GM19240 (cell line): ENCODE data around the gene NRP1.

ENCODE experiments used
- DNase-seq: peaks from one replicate; pipeline ENCODE4 v3.0.0; 2011; ENCODE audit warnings: low spot score; ENCODE audit not compliant: insufficient read length

Gene NRP1

DNA sequence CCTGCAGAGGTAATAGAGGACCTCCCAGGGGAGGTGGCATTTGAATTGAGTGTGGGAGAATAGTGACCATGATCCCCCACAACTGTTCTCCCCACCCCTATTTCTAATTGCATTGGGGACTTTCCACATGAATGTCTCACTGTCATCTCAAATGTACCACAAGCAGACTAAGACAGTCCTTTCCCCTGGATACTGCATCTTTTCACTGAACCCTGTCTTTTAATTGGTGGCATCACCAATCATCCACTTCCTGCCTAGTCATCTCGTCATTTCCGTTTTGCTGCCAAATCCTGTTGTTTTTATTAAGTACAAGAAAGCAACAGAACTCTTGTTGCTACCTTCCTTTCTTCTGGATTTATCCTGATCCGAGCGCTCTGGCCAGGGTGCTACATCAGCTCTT lies 120.3 kb downstream of the NRP1 start:
- no peak for DNase-seq

DNA sequence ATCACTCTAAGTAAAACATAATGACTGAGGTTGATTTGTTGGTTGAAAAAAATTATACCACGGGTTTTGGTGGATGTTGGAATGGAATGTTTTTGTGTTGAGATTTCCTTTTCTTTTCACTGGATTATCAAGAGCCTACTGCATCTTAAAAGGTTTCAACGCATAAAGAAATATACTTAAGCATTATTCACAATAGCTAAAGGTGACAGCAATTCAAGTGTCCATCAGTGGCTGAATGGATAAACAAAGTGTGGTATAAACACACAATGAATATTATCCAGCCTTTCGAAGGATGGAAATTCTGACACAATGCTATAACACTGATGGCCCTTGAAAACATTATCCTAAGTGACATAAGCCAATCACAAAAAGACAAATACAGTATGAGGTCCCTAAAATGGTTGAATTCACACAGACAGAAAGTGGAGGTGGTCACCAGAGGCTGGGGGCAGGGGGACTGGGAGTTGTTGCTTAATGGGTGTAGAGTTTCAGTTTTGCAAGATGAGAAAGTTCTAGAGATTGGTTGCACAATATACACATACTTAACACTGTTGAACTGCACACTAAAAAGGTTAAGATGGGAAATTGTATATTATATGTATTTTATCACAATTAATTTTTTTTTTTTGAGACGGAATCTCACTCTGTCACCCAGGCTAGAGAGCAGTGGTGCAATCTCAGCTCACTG lies 122.3 kb downstream of the NRP1 start:
- no peak for DNase-seq

GRCh38 chr10:33211106-33211878 lies 123.2 kb downstream of the NRP1 start:
- no peak for DNase-seq

- DNase-seq: no peak
Measured at GRCh38 chr10:33209802-33210201, 124.7 kb downstream of the NRP1 start.

GRCh38 chr10:33208166-33208565 lies 126.3 kb downstream of the NRP1 start:
- no peak for DNase-seq

- DNase-seq: no peak
Measured at GRCh38 chr10:33204031-33204430, 130.4 kb downstream of the NRP1 start.

- no peak for DNase-seq
Measured at GRCh38 chr10:33201971-33202370, 132.5 kb downstream of the NRP1 start.

DNA sequence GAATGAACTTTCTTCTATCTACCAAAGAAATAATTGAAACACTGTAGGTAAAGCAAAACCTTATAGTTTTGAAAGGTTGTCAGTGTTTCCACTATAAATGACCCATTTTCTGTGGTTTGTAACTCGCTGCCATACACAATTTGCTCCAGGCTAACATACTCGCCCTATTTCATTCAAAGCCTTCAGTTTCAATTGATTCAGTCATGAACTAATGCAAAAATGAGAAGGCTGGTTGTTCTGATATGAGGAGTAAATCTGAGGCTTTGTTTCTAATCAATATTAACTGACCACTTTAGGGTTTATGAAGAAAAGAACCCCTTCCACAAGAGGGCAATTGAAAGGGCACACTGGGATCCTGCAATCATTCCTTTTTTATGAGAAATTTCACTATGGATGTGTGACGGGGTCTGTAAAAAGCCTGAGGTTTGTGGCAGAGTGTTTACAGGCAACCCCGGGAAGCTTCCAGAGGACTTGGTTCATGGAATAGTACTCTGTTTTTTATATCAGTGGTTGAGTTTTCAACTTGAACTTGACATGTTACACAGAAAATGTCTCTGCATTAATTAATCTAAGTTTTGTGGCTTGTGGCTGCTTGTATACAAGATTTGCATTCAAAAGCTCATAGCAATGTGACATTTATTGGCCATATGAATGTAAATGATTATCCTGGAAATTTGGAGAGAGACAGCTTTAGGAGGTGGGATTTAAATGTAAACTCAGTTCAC lies 133.2 kb downstream of the NRP1 start:
- DNase-seq: no peak

GRCh38 chr10:33199731-33200232 lies 134.7 kb downstream of the NRP1 start:
- DNase-seq: no peak

DNA sequence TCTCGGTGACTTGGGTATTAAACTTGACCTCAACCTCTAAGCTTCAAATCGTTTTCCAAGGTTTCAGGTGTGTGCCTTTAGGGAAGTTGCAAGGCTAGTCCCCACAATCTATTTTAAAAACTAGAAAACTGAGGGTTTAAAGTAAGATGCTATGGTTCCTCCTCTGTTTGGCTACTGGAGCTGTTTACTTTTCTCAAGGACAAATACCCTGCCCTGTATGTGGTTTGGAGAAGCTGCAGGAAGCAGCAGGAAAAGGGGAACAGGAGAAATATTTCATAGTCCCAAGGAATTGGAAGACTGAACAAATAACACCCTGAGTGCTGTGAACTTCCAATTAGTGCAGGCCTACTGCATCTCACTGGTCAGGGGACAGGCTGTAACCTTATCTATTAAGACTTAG lies 135.9 kb downstream of the NRP1 start:
- no peak for DNase-seq

GRCh38 chr10:33196710-33197491 lies 137.6 kb downstream of the NRP1 start:
- DNase-seq: no peak

GRCh38 chr10:33196377-33196706 lies 138.1 kb downstream of the NRP1 start:
- DNase-seq: no peak

GRCh38 chr10:33195608-33196376 lies 138.7 kb downstream of the NRP1 start:
- no peak for DNase-seq

- DNase-seq: no peak
Measured at GRCh38 chr10:33193701-33194521, 140.6 kb downstream of the NRP1 start.

DNA sequence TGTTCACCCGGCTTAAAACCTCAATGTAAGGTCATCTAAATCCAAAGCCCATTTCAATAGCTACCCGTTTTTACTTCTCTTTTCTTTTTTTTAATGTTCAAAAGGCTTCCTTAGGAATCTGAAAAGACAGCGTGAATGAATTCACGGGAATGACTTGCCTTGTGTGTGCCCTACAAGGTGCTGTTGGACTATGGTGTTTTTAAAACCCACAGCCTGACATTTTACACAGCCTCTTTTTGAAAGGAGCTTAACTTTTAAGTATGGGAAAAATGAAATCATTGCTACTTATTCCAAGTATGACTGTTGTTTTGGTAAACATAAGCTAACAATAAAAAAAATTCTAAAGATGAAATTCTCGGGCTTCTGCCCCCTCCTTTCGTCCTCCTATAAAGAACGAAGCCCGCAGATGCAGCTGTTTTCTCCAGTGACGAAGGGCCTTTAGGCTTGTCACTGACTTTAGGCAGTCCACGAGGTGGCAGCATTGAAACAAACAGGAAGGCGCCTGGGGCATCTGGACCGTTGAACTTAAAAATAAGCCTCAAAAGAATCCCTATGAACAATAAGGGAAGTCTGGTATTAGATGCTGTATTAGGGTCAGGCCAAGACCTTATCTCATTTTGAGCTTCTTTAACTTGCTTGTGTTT lies 141.3 kb downstream of the NRP1 start:
- DNase-seq: peak; percentile 53

DNA sequence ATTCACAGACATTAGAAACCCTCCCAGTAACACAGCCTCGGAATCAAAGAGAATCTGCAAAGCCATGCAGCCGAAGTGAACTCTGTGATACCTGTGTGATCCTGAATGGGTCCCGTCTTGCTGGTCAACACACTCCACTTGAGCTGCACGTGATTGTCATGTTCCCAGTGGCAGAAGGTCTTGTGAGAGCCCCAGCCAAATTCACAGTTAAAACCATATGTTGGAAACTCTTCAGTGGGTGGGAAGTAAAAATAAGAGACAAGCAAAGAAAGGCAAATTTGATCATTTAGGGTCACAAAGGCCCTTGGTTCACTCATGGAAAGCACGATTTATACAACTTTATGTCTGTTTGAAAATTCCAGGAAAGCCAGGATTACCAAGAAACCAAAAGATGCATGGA lies 142.3 kb downstream of the NRP1 start:
- no peak for DNase-seq

GRCh38 chr10:33190406-33190805 lies 144.1 kb downstream of the NRP1 start:
- DNase-seq: no peak

GRCh38 chr10:33189808-33190207 lies 144.7 kb downstream of the NRP1 start:
- no peak for DNase-seq

GRCh38 chr10:33189363-33189762 lies 145.1 kb downstream of the NRP1 start:
- DNase-seq: no peak
